Measurements from ENCODE around the gene POLR3E.

DNA sequence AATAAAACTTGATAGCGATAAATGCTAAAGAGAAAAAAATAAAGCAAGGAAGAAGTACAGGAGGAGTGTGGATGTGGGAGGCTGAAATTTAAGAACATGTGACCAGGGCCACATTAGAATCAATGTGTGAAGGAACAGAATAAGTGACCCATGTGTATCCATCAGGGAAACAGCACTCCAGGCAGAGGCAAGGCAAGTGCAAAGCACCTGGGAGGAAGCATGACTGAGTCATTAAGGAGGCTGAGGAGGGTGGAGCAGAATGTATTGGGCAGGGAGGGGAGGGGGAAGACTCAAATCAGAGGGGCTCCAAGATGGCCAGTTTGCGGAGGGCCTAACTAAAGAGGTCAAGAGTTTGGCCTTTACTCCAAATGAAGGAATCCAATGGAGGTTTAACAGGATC, 69.2 kb downstream of the POLR3E start:
- TF ChIP-seq EZH2phosphoT487 (conservative IDR thresholded peaks at IDR 0.05; ENCODE audit: low read length), result no peak
- TF ChIP-seq, protein P1, sequence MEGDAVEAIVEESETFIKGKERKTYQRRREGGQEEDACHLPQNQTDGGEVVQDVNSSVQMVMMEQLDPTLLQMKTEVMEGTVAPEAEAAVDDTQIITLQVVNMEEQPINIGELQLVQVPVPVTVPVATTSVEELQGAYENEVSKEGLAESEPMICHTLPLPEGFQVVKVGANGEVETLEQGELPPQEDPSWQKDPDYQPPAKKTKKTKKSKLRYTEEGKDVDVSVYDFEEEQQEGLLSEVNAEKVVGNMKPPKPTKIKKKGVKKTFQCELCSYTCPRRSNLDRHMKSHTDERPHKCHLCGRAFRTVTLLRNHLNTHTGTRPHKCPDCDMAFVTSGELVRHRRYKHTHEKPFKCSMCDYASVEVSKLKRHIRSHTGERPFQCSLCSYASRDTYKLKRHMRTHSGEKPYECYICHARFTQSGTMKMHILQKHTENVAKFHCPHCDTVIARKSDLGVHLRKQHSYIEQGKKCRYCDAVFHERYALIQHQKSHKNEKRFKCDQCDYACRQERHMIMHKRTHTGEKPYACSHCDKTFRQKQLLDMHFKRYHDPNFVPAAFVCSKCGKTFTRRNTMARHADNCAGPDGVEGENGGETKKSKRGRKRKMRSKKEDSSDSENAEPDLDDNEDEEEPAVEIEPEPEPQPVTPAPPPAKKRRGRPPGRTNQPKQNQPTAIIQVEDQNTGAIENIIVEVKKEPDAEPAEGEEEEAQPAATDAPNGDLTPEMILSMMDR (IDR thresholded peaks at IDR 0.05; ENCODE audit: insufficient read depth, low read length, poor library complexity, severe bottlenecking), result no peak

All from SU-DHL-6 (cell line).